T-helper 17 cell (primary cell): Measurements from ENCODE around the gene SIRPA. TPM values are rescaled to one million over a fixed set of nuclear protein-coding genes. Genes with fewer than 3 reads are reported as not detected.

Experiments used
- ATAC-seq: fragments of 150-1000 bp; cut with Tn5 transposase; 2 replicates; pipeline ENCODE4 v1.10.0; 2021; ENCODE audit warnings: mild to moderate bottlenecking, moderate library complexity
- DNase-seq, 3 donors: peaks; one replicate each; pipeline versions ENCODE4 v3.0.0 to v3.0.0-alpha.2; 2020 to 2021
- H3K9me3 ChIP-seq: one replicate; pipeline ENCODE4 v1.7.0; 2013; ENCODE audit warnings: low read length, mild to moderate bottlenecking; ENCODE audit not compliant: control insufficient read depth, poor library complexity, severe bottlenecking
- H3K27ac Mint-ChIP-seq: one replicate; pipeline ENCODE4 v1.8.0; 2022; ENCODE audit warnings: mild to moderate bottlenecking, moderate library complexity, mixed read lengths
- H3K27me3 Mint-ChIP-seq: one replicate; pipeline ENCODE4 v1.8.0; 2022; ENCODE audit warnings: mixed read lengths
- H3K36me3 Mint-ChIP-seq: one replicate; pipeline ENCODE4 v1.8.0; 2022; ENCODE audit warnings: low read depth, mixed read lengths
- H3K4me1 Mint-ChIP-seq: one replicate; pipeline ENCODE4 v1.8.0; 2022; ENCODE audit warnings: mild to moderate bottlenecking, mixed read lengths
- H3K4me3 Mint-ChIP-seq: one replicate; pipeline ENCODE4 v1.8.0; 2022; ENCODE audit warnings: mild to moderate bottlenecking, moderate library complexity, mixed read lengths
- total RNA-seq, 4 donors: library from RNA in 2 of 4; stranded (reverse) in 2 of 4; gene quantifications; one replicate each; pipeline ENCODE4 v1.2.3 and lab custom pipeline; 2022 to 2026

The SIRPA gene
- 1 to 10 TPM in 1 of 2 donors, under 1 TPM in 1; 0.86 to 2.6 TPM for total RNA-seq
- total RNA-seq (lab: John Stamatoyannopoulos, UW) = 0.08 to 0.23 reads per million in 2 donors

GRCh38 chr20:1894951-1895673 lies at the start of gene SIRPA:
TSS of gene SIRPA (plus strand) at chr20:1895407. CDS start at chr20:1895448, 41 bp downstream.
- no peaks in the 10 kb centered on the region for H3K9me3 ChIP-seq
- Mint-ChIP-seq H3K27me3 (peaks cover 82% of the 10 kb centered on the region), H3K4me3 (peak within 1 kb of the TSS; percentile 87), H3K36me3 (peaks cover 5% of the 10 kb centered on the region), H3K27ac (no peak within 1 kb of the TSS), H3K4me1 (peaks cover 7% of the 10 kb centered on the region)
- no peak for DNase-seq
- ATAC-seq = peak; percentile 32

DNA sequence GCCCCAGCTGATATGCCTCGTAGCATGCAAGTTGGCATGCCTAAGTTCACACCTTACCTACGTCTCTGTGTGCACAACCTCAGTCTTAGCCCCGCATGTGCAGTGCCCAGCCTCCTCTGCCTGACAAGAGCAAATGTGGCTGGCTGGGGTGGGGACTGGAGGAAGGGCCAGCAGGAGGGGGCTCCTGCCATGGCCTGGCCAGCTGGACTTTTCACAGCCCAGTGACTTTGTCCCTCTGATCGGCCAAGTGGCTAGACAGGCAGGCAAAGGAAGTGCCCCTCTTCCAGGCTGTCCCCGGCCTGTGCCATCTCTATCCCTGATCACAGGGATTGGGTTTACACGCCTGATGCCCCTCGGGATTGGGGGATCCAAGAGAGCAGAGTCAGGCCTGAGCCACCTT lies 49.5 kb upstream of the SIRPA start:
- no peak for DNase-seq
- Mint-ChIP-seq H3K36me3 (peaks cover 4% of the 10 kb centered on the region), H3K27me3 (peaks cover 9% of the 10 kb centered on the region), H3K4me1 (peaks cover 8% of the 10 kb centered on the region), H3K27ac (no peak overlapping the region), H3K4me3 (no peak overlapping the region)
- no peak for ATAC-seq
- no peaks in the 10 kb centered on the region for H3K9me3 ChIP-seq

DNA sequence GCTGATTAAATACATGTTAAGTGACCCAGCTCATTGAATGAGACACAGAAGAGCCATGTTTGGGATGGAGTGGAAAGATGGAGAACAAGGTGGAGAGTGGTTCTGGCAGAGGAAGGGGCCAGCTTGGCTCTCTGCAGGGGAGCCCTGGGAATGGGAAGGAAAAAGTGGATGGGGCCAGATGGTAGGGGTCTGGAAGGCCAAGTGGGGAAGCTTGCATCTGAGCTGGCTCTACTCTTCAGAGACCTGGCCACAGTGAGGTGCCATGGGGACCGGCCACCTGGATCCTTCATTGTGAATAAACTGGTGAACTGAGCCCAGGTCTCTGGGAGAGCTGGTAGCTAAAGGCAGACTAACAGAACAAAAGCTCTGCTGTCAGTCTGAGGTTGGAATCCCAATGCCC lies 48.9 kb upstream of the SIRPA start:
- peaks cover 4% of the 10 kb centered on the region for H3K27me3 Mint-ChIP-seq
- no peaks in the 10 kb centered on the region for H3K9me3 ChIP-seq
- H3K27ac Mint-ChIP-seq = no peak overlapping the region
- no peak for ATAC-seq
- H3K4me1 Mint-ChIP-seq = peaks cover 6% of the 10 kb centered on the region
- no peak overlapping the region for H3K4me3 Mint-ChIP-seq
- peaks cover 2% of the 10 kb centered on the region for H3K36me3 Mint-ChIP-seq
- DNase-seq = no peak

GRCh38 chr20:1846876-1847275 lies 48.3 kb upstream of the SIRPA start:
- no peak for ATAC-seq
- H3K27ac Mint-ChIP-seq = no peak overlapping the region
- no peak for DNase-seq
- H3K27me3 Mint-ChIP-seq = peaks cover under 1% of the 10 kb centered on the region
- no peak overlapping the region for H3K4me3 Mint-ChIP-seq
- H3K9me3 ChIP-seq = no peaks in the 10 kb centered on the region
- H3K4me1 Mint-ChIP-seq = peaks cover 4% of the 10 kb centered on the region
- peaks cover 2% of the 10 kb centered on the region for H3K36me3 Mint-ChIP-seq

GRCh38 chr20:1847780-1848179 lies 47.4 kb upstream of the SIRPA start:
- DNase-seq (no peak), ATAC-seq (no peak)
- Mint-ChIP-seq H3K4me3 (no peak overlapping the region), H3K27me3 (peaks cover under 1% of the 10 kb centered on the region), H3K27ac (no peak overlapping the region), H3K4me1 (peaks cover 2% of the 10 kb centered on the region), H3K36me3 (peaks cover 2% of the 10 kb centered on the region)
- H3K9me3 ChIP-seq = no peaks in the 10 kb centered on the region

GRCh38 chr20:1848373-1848772 lies 46.8 kb upstream of the SIRPA start:
- H3K36me3 Mint-ChIP-seq = peaks cover 2% of the 10 kb centered on the region
- no peak overlapping the region for H3K4me3 Mint-ChIP-seq
- H3K4me1 Mint-ChIP-seq = peaks cover 2% of the 10 kb centered on the region

GRCh38 chr20:1851396-1851795 lies 43.8 kb upstream of the SIRPA start:
- ATAC-seq (no peak), DNase-seq (no peak)
- H3K36me3 Mint-ChIP-seq = peaks cover 2% of the 10 kb centered on the region
- H3K9me3 ChIP-seq = no peaks in the 10 kb centered on the region
- H3K4me1 Mint-ChIP-seq = peaks cover 2% of the 10 kb centered on the region
- no peak overlapping the region for H3K4me3 Mint-ChIP-seq
- no peak overlapping the region for H3K27ac Mint-ChIP-seq
- H3K27me3 Mint-ChIP-seq = peaks cover 33% of the 10 kb centered on the region

More at GRCh38 chr20:1848373-1848772, 46.8 kb upstream of the SIRPA start:
- DNase-seq = no peak
- Mint-ChIP-seq H3K27me3 (peaks cover 6% of the 10 kb centered on the region), H3K27ac (no peak overlapping the region)
- ATAC-seq = no peak
- H3K9me3 ChIP-seq = no peaks in the 10 kb centered on the region

GRCh38 chr20:1853473-1853872 lies 41.7 kb upstream of the SIRPA start:
- ATAC-seq (no peak), DNase-seq (no peak)
- no peaks in the 10 kb centered on the region for H3K9me3 ChIP-seq
- Mint-ChIP-seq H3K36me3 (peaks cover 2% of the 10 kb centered on the region), H3K4me3 (no peak overlapping the region), H3K27ac (no peak overlapping the region), H3K4me1 (peaks cover 2% of the 10 kb centered on the region), H3K27me3 (peaks cover 38% of the 10 kb centered on the region)

DNA sequence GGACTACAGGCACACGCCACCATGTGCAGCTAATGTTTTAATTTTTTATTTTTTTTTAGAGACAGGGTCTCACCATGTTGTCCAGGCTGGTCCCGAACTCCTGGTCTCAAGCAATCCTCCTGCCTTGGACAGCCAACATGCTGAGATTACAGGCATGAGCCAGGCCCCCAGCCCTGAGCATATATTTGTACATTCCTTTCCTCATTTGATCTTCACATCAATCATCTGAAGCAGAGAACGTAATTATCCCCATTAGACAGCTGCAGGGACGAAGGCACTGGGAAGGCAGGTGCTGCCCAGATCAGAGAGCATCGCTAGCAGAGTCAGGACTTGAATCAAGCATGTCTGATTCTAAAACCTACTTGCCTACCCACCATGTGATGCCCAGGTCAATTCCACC lies 41.0 kb upstream of the SIRPA start:
- ATAC-seq (no peak), DNase-seq (no peak)
- H3K27ac Mint-ChIP-seq = no peak overlapping the region
- peaks cover 42% of the 10 kb centered on the region for H3K27me3 Mint-ChIP-seq
- H3K36me3 Mint-ChIP-seq = no peaks in the 10 kb centered on the region
- H3K4me3 Mint-ChIP-seq = no peak overlapping the region
- no peaks in the 10 kb centered on the region for H3K9me3 ChIP-seq
- H3K4me1 Mint-ChIP-seq = peaks cover under 1% of the 10 kb centered on the region

DNA sequence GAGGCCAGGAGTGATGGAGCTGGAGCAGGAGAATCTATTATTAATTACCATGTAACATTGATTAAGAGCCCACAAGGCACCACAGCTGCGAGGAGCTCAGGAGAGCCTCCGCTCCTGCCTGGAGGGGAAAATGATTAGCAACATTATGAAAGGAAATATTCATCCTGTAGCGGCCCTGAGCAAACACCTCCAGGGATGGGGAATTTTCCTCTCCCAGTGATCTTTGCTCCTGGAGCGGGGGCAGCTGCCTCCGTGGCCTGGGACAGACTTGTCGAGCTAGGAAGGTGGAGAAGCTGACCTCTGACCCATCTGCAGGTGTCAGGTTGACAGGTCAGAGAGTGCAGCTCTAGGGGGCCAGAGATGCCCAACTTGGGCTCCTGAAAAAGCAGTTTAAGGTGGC lies 40.1 kb upstream of the SIRPA start:
- Mint-ChIP-seq H3K4me3 (no peak overlapping the region), H3K27me3 (peaks cover 50% of the 10 kb centered on the region), H3K36me3 (peaks cover 3% of the 10 kb centered on the region), H3K27ac (no peak overlapping the region), H3K4me1 (no peaks in the 10 kb centered on the region)
- no peaks in the 10 kb centered on the region for H3K9me3 ChIP-seq
- no peak for DNase-seq
- ATAC-seq = no peak

GRCh38 chr20:1855690-1856089 lies 39.5 kb upstream of the SIRPA start:
- H3K27ac Mint-ChIP-seq = no peak overlapping the region
- no peak overlapping the region for H3K4me3 Mint-ChIP-seq
- H3K4me1 Mint-ChIP-seq = no peaks in the 10 kb centered on the region
- H3K9me3 ChIP-seq = no peaks in the 10 kb centered on the region
- no peak for DNase-seq
- peaks cover 55% of the 10 kb centered on the region for H3K27me3 Mint-ChIP-seq
- no peak for ATAC-seq
- peaks cover 3% of the 10 kb centered on the region for H3K36me3 Mint-ChIP-seq

GRCh38 chr20:1856424-1856823 lies 38.8 kb upstream of the SIRPA start:
- Mint-ChIP-seq H3K36me3 (peaks cover 3% of the 10 kb centered on the region), H3K27ac (no peak overlapping the region), H3K4me3 (no peak overlapping the region), H3K4me1 (no peaks in the 10 kb centered on the region), H3K27me3 (peaks cover 62% of the 10 kb centered on the region)
- ATAC-seq (no peak), DNase-seq (no peak)
- H3K9me3 ChIP-seq = no peaks in the 10 kb centered on the region

DNA sequence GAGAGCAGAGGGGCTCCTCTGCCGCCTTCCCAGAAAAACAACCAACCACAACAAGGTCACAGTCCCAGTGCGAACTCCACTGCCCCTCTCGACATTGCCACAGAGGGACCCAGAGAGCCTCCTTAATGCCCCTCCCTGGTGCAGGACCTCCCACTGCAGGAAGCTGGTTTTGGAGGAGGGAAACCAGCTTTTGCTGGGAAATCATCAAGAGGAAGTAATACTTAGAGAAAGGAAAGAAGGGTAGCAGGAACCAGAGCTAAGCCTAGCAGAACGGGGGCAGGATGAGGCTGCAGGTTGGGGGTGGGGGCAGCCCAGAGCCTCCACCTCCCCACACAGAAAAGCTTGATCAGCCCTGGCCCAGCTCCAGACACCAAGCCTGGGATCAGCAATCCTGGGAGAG lies 37.7 kb upstream of the SIRPA start:
- H3K36me3 Mint-ChIP-seq = peaks cover 3% of the 10 kb centered on the region
- H3K4me1 Mint-ChIP-seq = no peaks in the 10 kb centered on the region
- peaks cover 67% of the 10 kb centered on the region for H3K27me3 Mint-ChIP-seq
- ATAC-seq (no peak), DNase-seq (no peak)
- H3K9me3 ChIP-seq = no peaks in the 10 kb centered on the region
- no peak overlapping the region for H3K27ac Mint-ChIP-seq
- no peak overlapping the region for H3K4me3 Mint-ChIP-seq

DNA sequence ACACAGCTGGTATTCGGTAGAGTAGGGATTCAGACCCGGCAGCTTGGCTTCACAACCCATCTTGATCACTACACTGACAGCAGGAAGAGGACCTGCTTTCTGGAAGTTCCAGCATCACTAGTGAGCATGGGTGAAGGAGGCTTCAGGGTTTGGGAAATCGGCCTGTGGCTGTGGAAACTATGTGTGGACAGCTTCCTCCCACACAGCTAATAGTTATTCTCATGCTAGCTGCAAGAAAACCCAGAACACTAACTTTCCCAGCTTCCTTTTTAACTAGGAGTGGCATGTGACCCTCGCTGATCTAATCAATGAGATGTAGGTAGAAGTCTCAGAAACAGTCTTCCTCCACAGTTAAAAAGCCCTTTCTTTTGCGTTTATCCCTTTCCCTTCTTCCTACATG lies 36.3 kb upstream of the SIRPA start:
- peaks cover 3% of the 10 kb centered on the region for H3K36me3 Mint-ChIP-seq
- peaks cover 71% of the 10 kb centered on the region for H3K27me3 Mint-ChIP-seq
- no peak overlapping the region for H3K27ac Mint-ChIP-seq
- no peak overlapping the region for H3K4me3 Mint-ChIP-seq
- no peak for DNase-seq
- H3K4me1 Mint-ChIP-seq = no peaks in the 10 kb centered on the region
- H3K9me3 ChIP-seq = no peaks in the 10 kb centered on the region
- no peak for ATAC-seq
